ENCODE data around the gene OGA.
A peak's percentile ranks its signal among the peaks of the same experiment; 100 is the strongest.
"Not testable (repeated sequence)": the region's sequence is repeated elsewhere in the genome, so short reads cannot be mapped to it uniquely, and the experiment has no call there.

OGA gene

GRCh38 chr10:101797403-101798059 is 20.7 kb downstream of the OGA start:
- DNase-seq (ENCODE audit: low read depth), result no peak

GRCh38 chr10:101793526-101793925 is 24.7 kb downstream of the OGA start:
- DNase-seq (ENCODE audit: low read depth), result no peak

DNA sequence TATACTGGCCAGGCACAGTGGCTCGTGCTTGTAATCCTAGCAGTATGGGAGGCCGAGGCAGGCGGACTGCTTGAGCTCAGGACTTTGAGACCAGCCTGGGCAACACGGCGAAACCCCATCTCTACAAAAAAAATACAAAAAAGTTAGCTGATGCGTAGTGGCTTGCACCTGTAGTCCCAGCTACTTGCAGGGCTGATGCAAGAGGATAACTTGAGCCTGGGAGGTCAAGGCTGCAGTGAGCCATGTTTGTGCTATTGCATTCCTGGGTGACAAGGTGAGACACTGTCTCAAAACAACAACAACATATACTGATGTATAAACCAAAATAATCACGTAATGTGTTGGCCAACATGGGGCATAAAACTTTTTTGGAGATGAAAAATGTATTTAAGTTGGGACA is 28.6 kb downstream of the OGA start:
- no peak for DNase-seq (ENCODE audit: low read depth)

DNA sequence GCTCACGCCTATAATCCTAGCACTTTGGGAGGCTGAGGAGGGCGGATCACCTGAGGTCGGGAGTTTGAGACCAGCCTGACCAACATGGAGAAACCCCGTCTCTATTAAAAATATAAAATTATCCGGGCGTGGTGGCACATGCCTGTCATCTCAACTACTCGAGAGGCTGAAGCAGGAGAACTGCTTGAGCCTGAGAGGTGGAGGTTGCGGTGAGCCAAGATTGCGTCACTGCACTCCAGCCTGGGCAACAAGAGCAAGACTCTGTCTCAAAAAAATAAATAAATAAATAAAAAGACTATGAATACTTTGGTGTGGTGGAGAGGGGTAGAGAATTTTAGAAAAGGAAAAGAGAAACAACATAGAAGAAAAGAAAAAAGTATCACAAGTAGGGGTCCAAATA is 29.0 kb downstream of the OGA start:
- not testable (repeated sequence) for DNase-seq (ENCODE audit: low read depth)

DNA sequence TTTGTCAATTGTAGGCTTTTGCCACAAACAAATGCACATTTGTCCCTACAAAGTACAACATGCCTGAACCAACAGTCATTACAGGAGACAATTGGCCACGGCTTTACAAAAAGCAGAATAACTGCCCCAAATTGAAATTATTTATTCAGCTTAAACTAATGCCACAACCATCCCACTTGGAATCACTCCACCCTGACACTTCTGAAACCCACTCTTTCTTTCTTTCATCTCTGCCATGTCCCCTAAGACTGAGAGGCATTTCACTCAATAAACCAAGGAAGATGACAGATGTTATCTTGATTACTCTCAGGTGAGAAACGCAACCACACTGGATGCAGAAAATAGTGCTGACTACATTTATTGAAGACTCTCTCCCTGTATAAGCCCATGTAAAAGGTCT is 32.4 kb downstream of the OGA start:
- DNase-seq (ENCODE audit: low read depth), result no peak

GRCh38 chr10:101784558-101784957 is 33.7 kb downstream of the OGA start:
- no peak for DNase-seq (ENCODE audit: low read depth)

DNA sequence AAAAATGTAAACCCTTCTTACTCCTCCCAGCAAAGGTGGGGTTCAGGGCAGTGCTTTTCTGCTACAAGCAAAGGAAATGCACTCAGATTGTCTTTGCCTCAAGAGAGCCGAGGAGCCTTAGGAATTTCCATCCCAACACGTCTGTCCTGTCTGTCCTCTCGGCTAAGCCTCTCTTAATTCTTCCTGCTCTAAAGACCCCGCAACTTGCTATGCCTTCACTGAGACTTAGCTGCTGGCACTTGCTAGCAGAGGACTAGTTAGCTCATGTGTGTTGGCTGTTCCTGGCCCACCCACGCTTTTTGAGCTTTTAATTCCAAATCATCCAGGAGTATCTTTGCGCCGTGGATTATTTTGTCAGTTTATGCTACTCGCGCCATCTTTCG is 34.5 kb downstream of the OGA start:
- DNase-seq (ENCODE audit: low read depth), result no peak

DNA sequence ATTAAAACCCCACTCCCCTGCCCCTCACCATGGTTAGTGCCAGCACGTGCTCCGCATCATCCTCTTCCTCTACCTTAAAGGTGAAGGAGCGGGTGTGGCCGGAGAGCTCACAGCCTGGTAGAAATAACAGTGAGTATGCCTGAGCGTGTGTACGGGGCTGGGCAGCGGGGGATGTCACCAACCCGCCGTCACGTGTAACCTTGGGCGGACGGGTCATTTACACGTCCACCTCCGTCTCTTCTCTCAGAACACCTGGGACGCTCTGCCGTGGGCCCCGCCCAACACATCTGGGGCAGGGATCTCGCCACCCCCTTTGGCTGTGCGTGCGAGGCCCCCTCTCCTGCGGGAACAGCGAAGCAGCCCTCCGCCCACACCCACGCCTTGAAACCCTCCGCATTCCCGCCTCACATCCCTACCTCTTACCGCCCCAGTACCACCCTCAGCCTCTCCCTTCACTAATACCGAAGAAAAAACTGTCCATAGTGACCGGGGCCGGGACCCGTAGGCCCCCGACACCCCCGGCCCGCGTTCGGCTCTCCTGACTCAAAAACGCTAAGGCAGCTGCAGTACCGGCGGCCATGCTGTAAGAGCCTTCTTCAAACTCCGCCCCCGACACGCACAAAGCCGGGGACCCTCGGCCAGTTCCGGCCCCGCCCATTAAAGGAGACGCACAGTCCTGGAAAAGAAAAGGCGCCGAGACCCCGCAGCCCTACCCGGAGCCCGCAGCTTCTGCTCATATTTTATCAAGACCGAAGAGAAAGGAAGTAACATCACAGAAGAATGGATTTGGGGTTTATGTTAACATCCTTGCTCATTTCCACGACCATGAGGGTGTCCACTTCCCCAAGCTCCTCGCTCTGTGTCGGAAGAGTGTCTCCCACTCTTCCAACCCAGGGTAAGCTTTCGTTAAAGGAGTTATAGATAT is 35.2 kb downstream of the OGA start, which contains the start of gene NPM3:
Gene NPM3 (minus strand): TSS at position 636 of the 925 bp plus-strand sequence. CDS start 56 bp downstream, at position 580.
- DNase-seq (ENCODE audit: low read depth), result peak; percentile 86

GRCh38 chr10:101781984-101782810 is 36.0 kb downstream of the OGA start:
- no peak for DNase-seq (ENCODE audit: low read depth)

GRCh38 chr10:101781655-101781983 is 36.6 kb downstream of the OGA start:
- DNase-seq (ENCODE audit: low read depth), result no peak

GRCh38 chr10:101780818-101781654 is 37.2 kb downstream of the OGA start:
- peak; percentile 62 for DNase-seq (ENCODE audit: low read depth)

- no peak for DNase-seq (ENCODE audit: low read depth)
Observed at GRCh38 chr10:101780187-101780817, 37.9 kb downstream of the OGA start.

DNA sequence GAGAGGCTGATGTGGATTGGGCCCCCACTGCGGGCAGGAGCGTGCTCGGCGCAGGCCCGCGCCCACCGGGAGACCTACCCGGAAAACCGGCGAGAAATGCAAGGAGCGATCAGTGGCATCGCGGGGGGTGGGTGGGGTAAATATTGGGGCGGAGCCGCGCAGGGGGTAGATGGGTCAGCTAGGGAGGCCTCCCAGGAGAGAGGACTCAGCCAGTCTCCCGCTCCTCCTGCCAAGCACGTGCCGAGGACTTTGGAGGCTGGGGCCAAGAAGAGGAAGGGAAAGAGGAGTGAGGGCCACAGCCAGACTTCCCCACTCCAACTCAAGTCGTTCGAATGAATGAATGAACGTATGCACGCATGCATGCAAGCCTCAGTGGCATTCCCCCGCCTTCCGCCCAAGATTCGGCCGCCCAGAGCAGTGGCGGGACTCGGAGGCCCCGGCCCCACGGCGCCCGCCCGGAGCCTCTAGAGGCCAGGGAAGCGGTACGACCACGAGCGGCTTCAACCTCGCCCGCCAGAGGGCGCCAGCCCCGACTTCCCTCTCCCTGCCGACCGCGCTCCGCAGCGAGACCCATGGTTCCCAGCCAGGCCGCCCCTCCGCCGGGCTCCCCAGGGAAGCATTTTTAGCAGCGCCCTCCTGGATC is 38.6 kb downstream of the OGA start:
- peak; percentile 78 for DNase-seq (ENCODE audit: low read depth)

DNA sequence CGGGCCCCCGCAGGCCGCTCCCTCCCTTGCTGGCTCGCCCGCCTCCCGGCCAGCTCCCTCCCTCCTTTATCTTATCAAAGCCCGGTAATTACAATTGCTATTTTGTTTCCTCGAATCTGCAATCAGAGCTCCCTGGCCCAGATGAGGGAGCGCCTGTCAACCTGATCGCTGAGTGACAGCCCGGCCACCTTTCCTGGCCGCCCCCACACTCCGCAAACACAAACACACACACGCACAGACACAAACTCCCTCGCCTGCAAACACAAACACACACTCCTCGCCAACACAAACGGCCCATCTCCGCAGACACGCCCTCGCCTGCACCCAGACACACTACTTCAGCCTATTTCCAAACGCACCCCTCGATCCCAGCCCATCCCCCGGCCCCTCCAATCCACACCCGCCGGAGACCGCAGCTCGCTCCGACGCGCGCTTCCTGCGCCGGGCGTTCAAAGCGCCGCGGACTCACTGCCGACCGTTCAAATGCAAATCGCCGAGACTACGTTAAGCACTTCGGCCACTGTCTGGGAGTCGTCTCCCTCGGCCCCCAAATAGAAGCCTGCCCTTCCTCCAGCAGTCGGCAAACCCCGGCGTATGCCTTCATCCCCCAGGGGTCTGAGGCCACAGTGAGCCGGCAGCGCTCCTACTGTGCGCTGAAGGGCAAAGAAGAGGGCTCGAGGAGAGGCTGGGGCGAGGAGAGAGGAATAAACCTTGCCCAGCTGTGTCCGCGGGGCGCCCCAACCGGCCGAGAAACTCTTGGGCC is 39.3 kb downstream of the OGA start:
- DNase-seq (ENCODE audit: low read depth), result no peak

DNA sequence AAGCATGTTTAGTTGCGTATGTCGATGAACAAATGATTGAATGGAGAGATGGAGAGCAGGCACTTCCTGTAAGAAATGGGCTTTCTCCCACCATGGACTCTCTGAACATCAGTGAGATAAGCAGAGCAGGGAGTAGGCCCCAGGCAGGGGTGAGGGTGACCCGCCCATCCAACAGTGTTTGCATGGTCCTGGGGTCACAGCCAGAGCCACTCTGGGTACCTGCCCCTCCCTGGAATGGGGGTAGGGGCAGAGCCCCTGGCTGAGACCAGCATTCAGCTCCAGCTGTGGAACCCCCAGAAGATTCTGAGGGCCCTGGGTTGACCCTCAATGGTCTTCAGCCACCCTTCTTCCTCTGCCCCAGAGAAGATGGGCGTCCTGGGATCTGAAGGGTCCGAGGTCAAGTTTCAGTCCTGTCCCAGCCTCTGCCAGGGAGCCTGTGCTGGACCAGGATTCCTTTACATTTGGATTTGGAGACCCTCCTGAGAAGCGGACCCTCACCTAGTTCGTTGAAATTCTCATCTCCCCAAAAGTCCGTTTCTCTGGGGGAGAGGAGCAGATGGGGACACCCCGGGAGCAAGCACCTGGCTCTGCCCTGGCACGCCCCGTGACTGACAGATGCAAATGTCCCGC is 40.0 kb downstream of the OGA start:
- DNase-seq (ENCODE audit: low read depth), result no peak

DNA sequence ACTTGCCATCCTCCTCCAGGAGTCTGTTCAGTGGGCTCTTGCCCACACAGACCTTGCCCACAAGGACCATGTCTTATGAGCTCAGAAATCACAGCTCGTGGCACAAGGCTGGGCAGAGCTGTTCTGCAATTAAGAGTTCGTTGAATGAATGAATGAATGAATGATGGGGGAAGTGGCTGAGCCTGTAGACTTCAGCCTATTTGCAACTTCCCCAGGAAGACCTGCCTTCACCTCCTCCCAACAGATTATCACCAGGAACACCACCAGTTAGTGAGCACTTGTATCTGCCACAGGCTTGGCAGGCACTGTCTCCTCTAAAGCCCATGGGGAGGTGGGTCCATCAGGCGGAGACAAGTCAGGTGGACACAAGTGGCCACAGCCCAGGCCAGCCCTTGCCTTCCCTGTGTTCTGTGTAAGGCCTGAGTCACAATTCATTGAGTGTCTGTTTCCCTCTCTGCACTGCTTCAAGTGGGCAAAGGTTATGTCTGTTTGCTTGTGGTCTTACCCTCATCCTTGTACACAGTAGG is 40.6 kb downstream of the OGA start:
- DNase-seq (ENCODE audit: low read depth), result no peak

- DNase-seq (ENCODE audit: low read depth), result no peak
Observed at GRCh38 chr10:101776161-101776817, 42.0 kb downstream of the OGA start.
